Fibroblast of the conjunctiva (primary cell): ENCODE measurements around the gene CIBAR2.

ENCODE experiments used
- DNase-seq: peaks from one replicate; pipeline ENCODE4 v3.0.0-alpha.2; 2010; ENCODE audit warnings: low read depth

CIBAR2 gene

DNA sequence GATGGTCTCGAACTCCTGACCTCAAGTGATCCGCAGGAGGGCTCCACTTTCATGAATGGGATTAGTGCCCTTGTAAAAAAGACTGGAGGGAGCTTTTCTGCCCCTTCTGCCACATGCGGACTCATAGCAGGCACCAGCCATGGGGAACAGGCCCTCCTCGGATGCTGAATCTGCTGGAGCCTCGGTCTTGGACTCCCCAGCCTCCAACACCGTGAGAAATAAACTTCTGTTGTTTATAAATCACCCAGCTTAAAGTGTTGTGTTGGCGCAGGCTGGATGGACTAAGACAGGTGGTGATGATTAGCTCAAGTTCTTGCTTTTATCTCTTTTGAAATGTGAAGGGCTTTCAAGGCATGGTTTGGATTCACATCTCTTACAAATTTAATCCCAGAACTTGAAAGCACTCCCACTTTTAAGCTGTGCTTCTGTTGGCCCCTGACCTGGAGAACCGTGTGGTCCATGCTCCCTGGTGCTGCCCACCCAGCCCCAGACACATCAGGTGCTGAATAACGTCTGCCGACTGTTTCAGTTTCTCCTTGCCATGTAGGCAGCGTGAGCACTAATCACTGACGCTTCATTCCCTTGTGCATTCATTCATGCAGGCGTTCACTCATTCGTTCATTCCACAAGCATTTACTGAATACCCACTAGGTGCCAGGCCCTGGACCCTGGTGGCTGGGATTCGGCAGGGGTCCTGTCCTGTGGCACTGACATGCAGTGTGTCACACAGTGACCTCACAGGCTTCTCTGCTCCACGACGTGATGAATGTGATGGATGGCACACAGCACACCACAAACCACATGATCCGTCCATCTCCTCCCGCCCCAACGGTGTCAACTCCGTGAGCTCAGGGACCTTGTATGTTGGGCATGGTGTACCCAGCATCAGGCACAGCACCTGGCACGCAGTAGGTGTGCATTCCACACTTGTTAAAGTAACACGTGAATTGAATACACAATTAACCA, 8.9 kb downstream of the CIBAR2 start:
- no peak for DNase-seq

- no peak for DNase-seq
Measured at GRCh38 chr16:85101956-85102630, 10.2 kb downstream of the CIBAR2 start.

DNA sequence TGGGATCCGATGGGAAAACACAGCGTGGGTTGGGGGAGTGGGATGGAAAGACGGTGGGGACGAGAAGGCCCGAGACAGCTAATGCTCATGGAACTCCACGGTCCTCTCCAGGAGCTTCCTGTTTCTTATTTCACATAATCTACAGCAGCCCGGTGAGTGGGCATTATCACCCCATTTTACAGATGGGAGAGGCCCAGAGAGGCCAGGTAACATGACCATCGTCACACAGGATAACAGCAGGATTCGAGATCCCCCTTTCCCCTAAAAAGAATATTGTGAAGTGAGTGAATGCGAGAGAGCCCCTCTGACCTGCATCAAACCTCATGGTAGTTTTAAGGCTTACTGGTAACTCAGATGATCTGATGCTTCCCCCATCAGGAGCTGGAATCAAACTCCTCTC, 12.0 kb downstream of the CIBAR2 start:
- DNase-seq = no peak

DNA sequence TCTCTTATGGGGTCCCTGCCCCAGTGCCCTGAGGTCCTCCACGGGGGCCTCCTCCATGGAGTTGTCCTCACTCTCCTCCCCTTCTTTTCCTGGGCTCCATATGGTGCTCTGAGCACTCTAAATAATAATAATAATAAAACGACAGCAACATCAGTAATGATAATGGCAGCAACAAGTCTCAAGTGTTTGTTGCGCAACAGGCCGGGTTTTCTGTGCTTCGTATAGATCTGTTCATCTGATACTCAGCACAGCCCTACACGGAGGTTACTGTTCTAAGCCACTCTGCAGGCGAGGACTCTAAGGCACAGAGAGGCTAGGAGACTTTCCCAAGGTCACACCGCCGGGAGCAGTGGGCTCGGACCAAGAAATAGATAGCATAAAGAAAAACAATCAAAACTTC, 13.7 kb downstream of the CIBAR2 start:
- DNase-seq = no peak

DNA sequence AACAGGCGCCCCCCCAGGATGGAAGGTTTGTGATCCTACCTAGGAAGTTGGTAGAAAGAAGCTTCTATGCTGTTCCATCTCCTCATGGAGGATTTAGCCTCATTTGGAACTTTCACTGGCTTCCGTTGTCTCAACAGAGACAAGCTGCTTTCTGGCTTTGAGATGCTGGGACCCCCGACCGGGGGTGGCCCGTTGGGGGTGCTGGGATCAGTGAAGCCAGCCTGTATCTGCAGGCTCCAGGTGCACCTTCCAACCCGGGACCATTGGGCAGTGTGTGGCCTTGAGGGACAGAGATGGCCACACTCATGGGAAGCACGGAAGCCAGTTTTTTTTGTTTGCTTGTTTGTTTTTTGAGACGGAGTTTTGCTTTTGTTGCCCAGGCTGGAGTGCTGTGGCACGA, 15.4 kb downstream of the CIBAR2 start:
- no peak for DNase-seq

- DNase-seq = no peak
Measured at GRCh38 chr16:85094812-85095211, 17.5 kb downstream of the CIBAR2 start.

- no peak for DNase-seq
Measured at GRCh38 chr16:85094176-85094805, 18.0 kb downstream of the CIBAR2 start.

DNA sequence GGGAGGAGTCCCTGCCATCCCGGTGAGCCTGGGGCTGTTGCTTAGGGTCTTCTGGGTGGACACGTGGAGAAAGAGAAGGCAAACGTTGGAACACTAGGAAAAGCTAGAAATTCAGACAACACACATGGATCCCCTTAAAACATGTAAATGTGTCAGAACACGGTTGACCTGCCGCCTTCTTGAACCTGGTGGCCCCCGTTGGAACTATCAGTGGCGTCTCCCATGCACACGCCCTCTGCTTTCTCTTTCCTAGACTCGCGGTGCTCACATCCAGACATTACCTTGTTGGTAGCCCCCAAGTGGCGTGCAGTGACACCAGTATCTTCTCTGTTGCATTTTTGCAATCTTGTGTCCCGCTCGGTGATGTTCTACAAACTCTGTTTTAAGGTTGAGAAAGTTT, 18.6 kb downstream of the CIBAR2 start:
- no peak for DNase-seq

DNA sequence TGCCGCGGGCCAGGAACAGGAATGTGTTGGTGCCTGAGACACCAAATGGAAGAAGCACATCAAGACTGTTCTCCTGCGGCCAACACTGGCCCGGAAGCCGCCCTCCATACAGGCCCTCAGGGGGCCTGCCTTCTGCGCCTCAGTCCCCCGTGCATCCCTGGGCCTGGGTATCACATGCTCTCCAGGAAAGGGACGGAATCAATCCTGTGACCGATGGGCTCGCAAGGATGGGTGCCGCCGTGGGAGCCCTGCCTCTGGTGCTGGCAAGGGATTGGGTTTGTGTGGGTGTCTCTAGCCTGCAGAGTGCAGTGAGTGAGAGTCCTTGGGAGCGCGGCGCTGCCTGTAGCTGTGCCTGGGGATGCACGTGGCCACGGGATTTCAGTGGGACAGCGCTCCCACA, 19.4 kb downstream of the CIBAR2 start:
- DNase-seq = no peak

DNA sequence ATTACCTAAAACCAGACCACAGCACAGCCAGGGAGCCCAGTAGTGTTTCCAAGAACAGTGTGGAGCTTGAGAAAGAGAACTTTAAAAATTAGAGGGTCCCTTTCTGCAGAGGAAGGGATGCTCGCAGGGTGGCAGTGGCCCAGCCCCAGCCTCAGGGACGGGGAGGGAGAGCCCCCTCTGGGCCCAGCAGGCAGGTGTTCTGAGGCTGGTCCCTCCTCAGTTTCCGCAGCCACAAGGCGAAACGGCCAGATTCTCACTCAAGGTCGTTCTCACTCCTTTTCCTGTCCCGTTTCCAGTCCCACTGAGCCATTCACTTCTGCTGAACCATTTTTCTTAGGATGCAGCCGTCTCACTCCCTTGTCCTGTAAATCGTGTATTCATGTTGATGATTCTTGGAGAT, 20.0 kb downstream of the CIBAR2 start:
- DNase-seq = no peak

- no peak for DNase-seq
Measured at GRCh38 chr16:85091522-85091910, 20.8 kb downstream of the CIBAR2 start.

- DNase-seq = no peak
Measured at GRCh38 chr16:85090873-85091521, 21.3 kb downstream of the CIBAR2 start.

DNA sequence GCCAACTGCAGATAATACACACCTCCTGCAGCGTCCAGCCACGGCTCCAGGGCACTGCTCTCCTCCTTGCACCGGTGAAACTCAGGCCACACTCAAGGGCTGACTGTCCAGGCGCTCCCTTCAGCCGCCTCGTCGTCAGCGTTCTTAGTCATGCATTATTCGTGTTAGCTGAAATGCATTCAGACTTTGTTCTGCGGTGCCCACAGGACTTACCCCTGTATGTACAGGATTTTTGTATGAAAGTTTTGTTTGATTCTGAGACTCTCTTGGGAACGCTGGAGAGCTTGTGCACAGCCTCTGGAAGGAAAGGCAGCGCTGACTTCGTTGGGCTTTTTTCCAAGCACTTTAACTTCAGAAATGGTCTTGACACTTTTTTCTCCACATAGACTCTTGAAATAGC, 22.1 kb downstream of the CIBAR2 start:
- DNase-seq = no peak

DNA sequence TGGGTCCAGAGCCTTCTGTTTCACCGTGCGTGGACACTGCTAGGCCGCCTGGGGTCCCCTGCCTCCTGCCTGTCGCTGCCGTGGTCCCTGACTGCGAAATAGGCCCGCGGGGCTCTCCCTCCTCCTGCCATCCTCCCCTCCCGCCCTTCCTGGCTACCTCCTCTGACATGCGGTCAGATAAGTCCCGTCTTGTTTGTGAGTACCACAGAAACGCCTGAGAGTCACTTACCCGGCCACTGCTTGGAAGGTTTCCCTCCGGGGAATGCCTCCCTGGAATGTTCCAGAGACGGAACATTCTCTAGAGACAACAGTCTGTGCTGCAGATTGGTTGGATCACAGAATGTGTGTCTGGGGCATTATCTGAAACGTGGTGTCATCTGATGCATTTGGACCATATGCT, 22.7 kb downstream of the CIBAR2 start:
- no peak for DNase-seq

DNA sequence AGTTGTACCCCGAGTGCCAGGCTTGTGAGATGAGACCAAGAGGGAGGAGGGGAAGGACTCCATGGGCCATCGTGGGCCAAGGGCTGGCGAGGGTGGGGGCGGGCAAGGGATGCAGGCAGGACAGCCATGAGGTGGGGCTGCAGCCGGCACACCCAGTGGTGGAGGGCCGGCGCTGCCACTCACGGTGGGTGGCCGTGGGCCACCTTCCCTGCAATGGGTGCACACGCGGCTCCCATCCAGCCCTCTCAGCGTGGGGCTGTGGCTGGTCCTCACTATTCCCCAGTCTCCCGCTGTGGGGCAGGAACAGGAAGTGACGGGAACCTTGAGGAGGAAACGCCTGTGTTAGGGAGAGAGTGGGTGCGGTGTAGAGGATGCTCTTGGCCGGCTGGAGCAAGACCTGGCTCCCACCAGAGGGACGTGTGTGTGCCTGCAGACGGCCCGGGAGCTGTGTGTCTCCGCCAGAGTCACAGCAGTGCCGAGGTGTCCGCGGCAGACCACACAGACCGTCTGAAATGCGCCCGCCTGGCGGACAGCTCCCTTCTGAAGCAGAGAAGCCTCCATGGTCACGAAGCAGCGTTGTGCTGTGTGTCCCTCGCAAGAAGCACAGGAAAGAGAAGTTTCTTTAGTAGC, 23.6 kb downstream of the CIBAR2 start:
- DNase-seq = no peak

DNA sequence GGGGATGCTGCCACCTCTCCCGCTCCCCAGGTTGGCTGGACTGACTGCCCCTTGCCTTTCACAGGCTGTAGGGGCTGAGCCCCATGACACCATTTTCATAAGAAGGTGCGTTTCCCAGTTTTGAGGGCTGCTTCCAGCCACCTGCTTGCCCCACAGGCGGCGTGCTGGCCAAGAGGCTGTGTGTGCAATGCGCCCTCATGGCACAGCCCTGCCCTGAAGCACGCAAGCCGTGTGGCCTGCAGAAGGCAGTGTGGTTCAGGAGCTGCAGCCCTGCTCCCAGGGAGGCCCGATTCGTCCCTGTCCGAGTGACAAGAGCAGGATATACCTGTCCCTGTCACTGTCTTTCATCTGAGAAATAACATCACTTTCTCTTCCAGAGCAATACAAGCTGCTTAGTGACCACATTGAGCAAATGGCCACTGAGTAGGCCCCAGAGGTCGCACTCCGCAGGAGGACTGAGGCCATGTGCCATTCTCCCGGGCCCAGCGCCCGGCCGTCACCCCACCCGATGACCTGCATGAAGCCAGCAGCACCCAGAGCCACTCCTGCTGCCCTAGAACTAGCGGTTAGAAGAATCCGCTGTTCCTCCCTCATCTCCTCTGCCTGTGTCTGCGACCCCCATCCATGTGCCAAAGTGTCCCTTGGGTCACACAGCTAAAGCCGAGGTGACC, 24.2 kb downstream of the CIBAR2 start:
- no peak for DNase-seq

DNA sequence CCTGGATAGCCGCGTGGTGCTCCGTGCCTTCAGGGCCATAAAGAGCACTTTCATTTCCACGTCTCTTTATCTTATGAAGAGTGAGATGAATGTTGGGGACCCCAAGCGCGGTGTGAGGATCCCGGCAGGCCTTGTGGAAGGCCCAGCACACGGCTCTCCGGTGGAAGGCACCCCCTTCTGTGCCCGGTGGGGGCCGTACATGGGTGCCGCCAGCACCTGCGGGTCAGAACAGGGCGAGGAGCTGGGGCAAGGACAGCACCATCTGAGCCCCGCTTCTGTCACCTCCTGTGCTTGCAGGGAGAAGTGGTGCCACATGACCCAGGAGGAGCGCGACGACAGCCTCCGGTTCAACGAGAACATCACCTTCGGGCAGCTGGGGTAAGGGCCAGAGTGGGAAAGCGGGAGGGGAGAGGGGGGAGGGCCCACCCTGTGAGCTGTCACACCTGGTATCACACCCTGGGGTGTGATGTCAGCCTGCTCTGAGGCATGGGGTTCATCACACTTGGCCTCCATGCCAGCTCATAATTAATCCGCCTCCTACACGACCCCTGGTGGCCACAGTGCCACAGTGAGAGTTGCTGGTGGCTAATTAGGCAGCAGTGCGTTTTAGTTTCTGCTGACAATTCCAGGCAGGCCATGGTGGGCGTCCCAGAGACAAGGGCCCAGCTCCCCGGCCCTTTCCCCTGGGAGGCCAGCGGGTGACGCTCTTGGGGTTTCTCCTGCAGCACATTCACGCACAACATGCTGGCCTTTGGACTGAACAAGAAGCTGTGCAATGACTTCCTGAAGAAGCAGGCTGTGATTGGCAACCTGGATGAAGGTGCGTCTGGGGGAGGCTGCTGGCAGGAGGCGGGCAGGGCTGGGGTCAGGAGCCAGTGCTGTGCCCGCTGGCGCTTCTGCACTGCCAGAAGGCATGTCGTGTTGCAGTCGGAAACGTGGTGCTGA, 25.7 kb downstream of the CIBAR2 start:
- peak; percentile 37 for DNase-seq

DNA sequence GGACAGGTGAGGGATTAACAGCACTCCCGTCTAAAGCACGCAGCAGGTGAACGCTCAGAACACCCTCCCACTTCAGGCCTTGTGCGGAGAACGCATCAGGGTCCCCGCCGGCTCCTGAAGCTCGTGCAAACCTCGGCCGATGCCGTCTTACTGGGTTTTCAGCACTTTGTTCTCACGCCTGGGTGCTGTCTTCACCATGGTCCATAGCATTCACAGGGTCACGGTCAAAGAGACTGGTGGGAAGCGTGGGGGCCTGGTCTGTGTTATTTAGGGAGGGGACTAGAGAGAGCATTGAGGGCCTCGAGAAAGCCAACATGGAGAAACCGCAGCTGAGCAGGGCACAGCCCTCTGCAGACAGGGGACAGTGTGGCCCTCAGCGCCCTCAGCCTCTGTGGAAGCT, 26.6 kb downstream of the CIBAR2 start:
- DNase-seq = no peak

- DNase-seq = no peak
Measured at GRCh38 chr16:85084841-85085510, 27.3 kb downstream of the CIBAR2 start.
